ENCODE results near the gene OVOL2. TPM values are rescaled to one million over a fixed set of nuclear protein-coding genes. Genes with fewer than 3 reads are reported as not detected.

Gene OVOL2
- total and polyA plus RNA-seq, 2 experiments from 2014 or later = 11.2 to 11.5 TPM

- Histone ChIP-seq H3F3A (replicated peaks; ENCODE audit: low read depth) (no peaks in the 10 kb centered on the region; the same call in none of the 2 replicates), H3K27me3 (ENCODE audit: insufficient read depth) (peaks cover 49% of the 10 kb centered on the region), H3K4me3 (peak overlapping the region; percentile 92), H3K9me2 (ENCODE audit: insufficient read depth) (no peaks in the 10 kb centered on the region), H3K79me2 (replicated peaks; ENCODE audit: insufficient read depth) (0 out of 2 replicates have a peak, but pooled peaks cover 3% of the 10 kb centered on the region), H4K20me1 (replicated peaks; ENCODE audit: insufficient read depth) (no peaks in the 10 kb centered on the region; the same call in 1 of the 2 replicates), H3K4me2 (peak overlapping the region; percentile 90), H3K36me3 (ENCODE audit: insufficient read depth) (no peaks in the 10 kb centered on the region), H2AFZ (peak overlapping the region; percentile 93), H3K4me1 (ENCODE audit: insufficient read depth) (peaks cover 30% of the 10 kb centered on the region), H3K27ac (ENCODE audit: low read depth) (no peak overlapping the region)
- Mint-ChIP-seq H3K27me3 (ENCODE audit: insufficient read depth, low read depth, poor library complexity) (peaks cover 22% of the 10 kb centered on the region), H3K9me3 (no peaks in the 10 kb centered on the region), H3K4me3 (peak overlapping the region; percentile 82), H3K4me1 (peaks cover 23% of the 10 kb centered on the region), H3K27ac (no peak overlapping the region), H3K36me3 (ENCODE audit: low read depth) (peaks cover 6% of the 10 kb centered on the region)
- DNase-seq (ENCODE audit: low spot score) = peak; percentile 56
- TF ChIP-seq REST (IDR thresholded peaks at IDR 0.05; ENCODE audit: unreplicated experiment) = no peak
- TF ChIP-seq EZH2 (IDR thresholded peaks at IDR 0.05; ENCODE audit: low read depth, unreplicated experiment) = peak; percentile 26
- ATAC-seq = peak; percentile 30
These were observed 1.3 kb downstream of the OVOL2 start for GRCh38 chr20:18056174-18057100.

GRCh38 chr20:18055261-18055660 is 2.5 kb downstream of the OVOL2 start:
- H3K4me1 Mint-ChIP-seq = peaks cover 23% of the 10 kb centered on the region
- Histone ChIP-seq H3F3A (replicated peaks; ENCODE audit: low read depth) (no peaks in the 10 kb centered on the region; the same call in none of the 2 replicates), H3K27ac (ENCODE audit: low read depth) (no peak overlapping the region), H3K36me3 (ENCODE audit: insufficient read depth) (no peaks in the 10 kb centered on the region), H4K20me1 (replicated peaks; ENCODE audit: insufficient read depth) (peaks cover 4% of the 10 kb centered on the region; the same call in 1 of the 2 replicates), H3K4me1 (ENCODE audit: insufficient read depth) (peaks cover 30% of the 10 kb centered on the region), H3K4me3 (peak overlapping the region; percentile 92), H3K27me3 (ENCODE audit: insufficient read depth) (peaks cover 44% of the 10 kb centered on the region), H3K79me2 (replicated peaks; ENCODE audit: insufficient read depth) (0 out of 2 replicates have a peak, but pooled peaks cover 3% of the 10 kb centered on the region), H2AFZ (no peak overlapping the region), H3K4me2 (peak overlapping the region; percentile 90), H3K9me2 (ENCODE audit: insufficient read depth) (no peaks in the 10 kb centered on the region)
- no peak overlapping the region for H3K27ac Mint-ChIP-seq
- H3K9me3 Mint-ChIP-seq = no peaks in the 10 kb centered on the region
- peaks cover 22% of the 10 kb centered on the region for H3K27me3 Mint-ChIP-seq (ENCODE audit: insufficient read depth, low read depth, poor library complexity)
- DNase-seq (ENCODE audit: low spot score) (peak; percentile 74), ATAC-seq (peak; percentile 4; the same call in 2 of the 3 replicates)
- H3K4me3 Mint-ChIP-seq = peak overlapping the region; percentile 74
- peaks cover 8% of the 10 kb centered on the region for H3K36me3 Mint-ChIP-seq (ENCODE audit: low read depth)
- no peak for TF ChIP-seq POLR2AphosphoS5 (IDR thresholded peaks at IDR 0.05; ENCODE audit: low read depth)
- no peak for TF ChIP-seq JUNB (IDR thresholded peaks at IDR 0.05; ENCODE audit: unreplicated experiment)
- no peak for TF ChIP-seq STAT1 (IDR thresholded peaks at IDR 0.05; ENCODE audit: unreplicated experiment)
- no peak for TF ChIP-seq ZNF331 (CRISPR knock-in tag; IDR thresholded peaks at IDR 0.05; ENCODE audit: low read depth)
- TF ChIP-seq EZH2 (IDR thresholded peaks at IDR 0.05; ENCODE audit: low read depth, unreplicated experiment) = no peak
- no peak for TF ChIP-seq EZH2phosphoT487 (IDR thresholded peaks at IDR 0.05; ENCODE audit: unreplicated experiment)
- no peak for TF ChIP-seq NANOG (IDR thresholded peaks at IDR 0.05; ENCODE audit: borderline replicate concordance)
- no peak for TF ChIP-seq ZNF114 (CRISPR knock-in tag; IDR thresholded peaks at IDR 0.05)
- TF ChIP-seq CTCF (conservative IDR thresholded peaks at IDR 0.05; ENCODE audit: low read depth in 2 of 2) = no peak
- TF ChIP-seq, protein P1, sequence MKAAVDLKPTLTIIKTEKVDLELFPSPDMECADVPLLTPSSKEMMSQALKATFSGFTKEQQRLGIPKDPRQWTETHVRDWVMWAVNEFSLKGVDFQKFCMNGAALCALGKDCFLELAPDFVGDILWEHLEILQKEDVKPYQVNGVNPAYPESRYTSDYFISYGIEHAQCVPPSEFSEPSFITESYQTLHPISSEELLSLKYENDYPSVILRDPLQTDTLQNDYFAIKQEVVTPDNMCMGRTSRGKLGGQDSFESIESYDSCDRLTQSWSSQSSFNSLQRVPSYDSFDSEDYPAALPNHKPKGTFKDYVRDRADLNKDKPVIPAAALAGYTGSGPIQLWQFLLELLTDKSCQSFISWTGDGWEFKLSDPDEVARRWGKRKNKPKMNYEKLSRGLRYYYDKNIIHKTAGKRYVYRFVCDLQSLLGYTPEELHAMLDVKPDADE (IDR thresholded peaks at IDR 0.05) = no peak
